Measurements from ENCODE around the gene TSC22D1. TPM values are rescaled to one million over a fixed set of nuclear protein-coding genes. Genes with fewer than 3 reads are reported as not detected.

The TSC22D1 gene
- total and polyA plus RNA-seq, 2 of the 4 experiments (the other 2 are of a cell fraction): 30.8 to 42.2 TPM

DNA sequence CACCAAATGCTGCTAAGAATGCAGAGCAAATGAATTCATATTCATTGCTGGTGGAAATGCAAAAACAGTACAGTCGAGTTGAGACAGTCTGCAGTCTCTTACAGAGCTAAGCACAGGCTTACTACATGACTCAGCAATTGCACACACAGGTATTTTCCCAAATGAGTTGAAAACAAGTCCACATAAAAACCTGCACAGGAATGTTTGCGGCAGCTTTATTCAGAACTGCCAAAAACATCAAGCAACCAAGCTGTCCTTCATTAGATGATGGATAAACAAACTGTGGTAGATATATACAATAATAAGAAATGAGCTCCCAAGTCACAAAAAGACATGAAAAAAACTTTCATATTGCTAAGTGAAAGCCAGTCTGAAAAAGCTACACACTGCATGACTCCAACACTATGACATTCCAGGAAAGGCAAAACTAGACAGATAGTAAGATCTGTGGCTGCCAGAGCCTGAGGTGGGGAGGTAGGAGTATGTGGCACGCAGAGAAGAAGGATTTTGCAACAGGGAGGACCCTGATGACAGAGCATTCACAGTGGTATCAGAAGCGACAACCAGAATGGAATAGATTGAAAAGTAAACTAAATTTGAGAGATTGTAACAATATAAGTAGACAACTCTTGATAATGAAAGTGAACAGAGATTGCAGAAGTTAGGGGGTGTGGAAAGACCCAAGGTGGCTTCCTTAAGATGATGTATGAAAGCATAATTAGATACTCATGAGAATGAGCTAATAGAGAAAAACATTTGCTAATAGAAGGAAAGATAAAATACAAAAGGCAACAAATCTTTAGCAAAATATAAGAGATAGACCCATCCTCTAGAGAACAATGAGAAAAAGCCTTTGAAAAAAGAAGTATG, 52.7 kb downstream of the TSC22D1 start (continued):
- TF ChIP-seq, protein P1, sequence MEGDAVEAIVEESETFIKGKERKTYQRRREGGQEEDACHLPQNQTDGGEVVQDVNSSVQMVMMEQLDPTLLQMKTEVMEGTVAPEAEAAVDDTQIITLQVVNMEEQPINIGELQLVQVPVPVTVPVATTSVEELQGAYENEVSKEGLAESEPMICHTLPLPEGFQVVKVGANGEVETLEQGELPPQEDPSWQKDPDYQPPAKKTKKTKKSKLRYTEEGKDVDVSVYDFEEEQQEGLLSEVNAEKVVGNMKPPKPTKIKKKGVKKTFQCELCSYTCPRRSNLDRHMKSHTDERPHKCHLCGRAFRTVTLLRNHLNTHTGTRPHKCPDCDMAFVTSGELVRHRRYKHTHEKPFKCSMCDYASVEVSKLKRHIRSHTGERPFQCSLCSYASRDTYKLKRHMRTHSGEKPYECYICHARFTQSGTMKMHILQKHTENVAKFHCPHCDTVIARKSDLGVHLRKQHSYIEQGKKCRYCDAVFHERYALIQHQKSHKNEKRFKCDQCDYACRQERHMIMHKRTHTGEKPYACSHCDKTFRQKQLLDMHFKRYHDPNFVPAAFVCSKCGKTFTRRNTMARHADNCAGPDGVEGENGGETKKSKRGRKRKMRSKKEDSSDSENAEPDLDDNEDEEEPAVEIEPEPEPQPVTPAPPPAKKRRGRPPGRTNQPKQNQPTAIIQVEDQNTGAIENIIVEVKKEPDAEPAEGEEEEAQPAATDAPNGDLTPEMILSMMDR (conservative IDR thresholded peaks at IDR 0.05; ENCODE audit: low read depth, low read length): no peak

DNA sequence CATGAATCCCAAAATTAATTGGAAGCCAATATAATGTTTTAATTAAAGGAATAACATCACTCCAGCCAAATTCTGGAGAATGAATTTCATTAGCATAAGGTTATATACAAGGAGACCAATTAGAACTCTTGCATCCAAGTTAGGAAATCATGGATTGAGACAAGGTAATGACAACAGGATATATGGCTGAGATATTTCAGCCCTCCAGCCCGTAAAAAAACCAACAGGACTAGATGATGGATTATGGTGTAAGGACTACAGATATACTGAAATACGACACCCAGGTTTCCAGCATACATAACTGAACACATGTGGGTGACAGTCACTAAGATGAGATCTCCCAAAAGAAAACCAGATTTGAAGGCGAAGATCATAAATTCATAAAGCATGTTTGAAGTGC, 56.5 kb downstream of the TSC22D1 start:
- CTCF ChIA-PET: no interaction called here
- no peak for DNase-seq
- no TSS peak for BruUV-seq (replicated peaks)
- TF ChIP-seq ELK1 (IDR thresholded peaks at IDR 0.05; ENCODE audit: borderline replicate concordance, low read depth, low read length): no peak
- no peak for TF ChIP-seq FOS (IDR thresholded peaks at IDR 0.05; ENCODE audit: low read depth, low read length)
- TF ChIP-seq POLR2A (IDR thresholded peaks at IDR 0.05; ENCODE audit: low read depth, low read length): no peak
- TF ChIP-seq BHLHE40 (IDR thresholded peaks at IDR 0.05; ENCODE audit: low read depth, low read length): no peak
- TF ChIP-seq, protein P1 (conservative IDR thresholded peaks at IDR 0.05; ENCODE audit: low read depth, low read length): no peak
- no peak for TF ChIP-seq MAZ (IDR thresholded peaks at IDR 0.05; ENCODE audit: borderline replicate concordance, low read depth, low read length)
- TF ChIP-seq SMC3 (IDR thresholded peaks at IDR 0.05; ENCODE audit: low read depth, low read length): no peak
- TF ChIP-seq NFE2L2 (IDR thresholded peaks at IDR 0.05; ENCODE audit: low read depth, low read length): no peak
- no peak for TF ChIP-seq MAFK (IDR thresholded peaks at IDR 0.05; ENCODE audit: low read depth, low read length)

More for the DNA sequence above, 56.5 kb downstream of the TSC22D1 start:
- Histone ChIP-seq H2AK9ac (replicated peaks; ENCODE audit: low read depth, low read length, poor library complexity) (no peak overlapping the region), H3K79me1 (ENCODE audit: low read depth in 1 of 2, low read length in 2 of 2) (peaks cover 22 to 35% of the 10 kb centered on the region in 2 experiments), H2BK5ac (ENCODE audit: low read depth, low read length, poor library complexity, severe bottlenecking) (no peak overlapping the region), H2BK15ac (ENCODE audit: low read depth, low read length) (no peak overlapping the region), H4K8ac (ENCODE audit: low read depth in 2 of 2, low read length in 2 of 2) (no peak overlapping the region), H3K56ac (ENCODE audit: extremely low read depth, insufficient read depth, low read length) (no peak overlapping the region), H2AK5ac (ENCODE audit: low read depth, low read length) (no peak overlapping the region), H4K91ac (ENCODE audit: insufficient read depth, low read depth, low read length) (no peak overlapping the region), H3K9me3 (ENCODE audit: control insufficient read depth, insufficient read depth, low read length) (no peaks in the 10 kb centered on the region), H3K4me1 (ENCODE audit: control insufficient read depth, insufficient read depth, low read length) (peaks cover 3% of the 10 kb centered on the region), H3K4ac (ENCODE audit: low read depth, low read length) (no peak overlapping the region), H3K27me3 (ENCODE audit: control insufficient read depth, insufficient read depth, low read length) (no peaks in the 10 kb centered on the region), H3K9ac (ENCODE audit: low read depth, low read length) (no peak overlapping the region), H3K23ac (ENCODE audit: low read depth, low read length) (no peak overlapping the region), H3K27ac (ENCODE audit: insufficient read depth, low read length) (no peak overlapping the region), H3K18ac (ENCODE audit: low read depth, low read length) (no peak overlapping the region), H4K5ac (ENCODE audit: low read depth, low read length) (no peak overlapping the region), H3K9me1 (ENCODE audit: insufficient read depth, low read length) (peaks cover 4% of the 10 kb centered on the region; the same call in 1 of the 2 replicates), H2BK120ac (ENCODE audit: low read depth, low read length) (no peak overlapping the region), H3K4me2 (ENCODE audit: low read depth, low read length) (no peak overlapping the region), H3K4me3 (ENCODE audit: insufficient read depth, low read depth, low read length) (no peak overlapping the region), H3K14ac (replicated peaks; ENCODE audit: low read depth, low read length) (no peak overlapping the region), H2AFZ (replicated peaks; ENCODE audit: low read length, poor library complexity) (no peak overlapping the region), H2BK20ac (ENCODE audit: low read depth, low read length) (no peak overlapping the region), H4K20me1 (ENCODE audit: insufficient read depth, low read length) (no peaks in the 10 kb centered on the region), H3K36me3 (ENCODE audit: control insufficient read depth, insufficient read depth, low read length) (no peaks in the 10 kb centered on the region)
- POLR2A ChIA-PET (ENCODE audit: unreplicated experiment): no interaction called here
- ATAC-seq (ENCODE audit: low read depth): no peak
- dilution Hi-C loops (cut with HindIII; ENCODE audit: low sequenced_read_pairs, unreplicated experiment): no loop called here
- intact Hi-C loops (cut with micrococcal nuclease): no loop called here
- in situ Hi-C loops (cut with MboI; ENCODE audit: low sequenced_read_pairs): no loop called here
- WGBS, 2 experiments (ENCODE audit: extremely low coverage in 2 of 2, insufficient read length in 1 of 2): 100% methylated on average over 1 of the region's 3 CpGs; no CpG with 5 or more reads in 1 of the 2 experiments

Measured in IMR-90 (cell line).